Motor neuron (in vitro differentiated cells): ENCODE data around the gene EGR4. TPM values are rescaled to one million over a fixed set of nuclear protein-coding genes. Genes with fewer than 3 reads are reported as not detected.
"Not testable (repeated sequence)": the region's sequence is repeated elsewhere in the genome, so short reads cannot be mapped to it uniquely, and the experiment has no call there.

ENCODE experiments used
- ATAC-seq, 8 experiments: fragments of 200-7000 bp; cut with Tn5 transposase; replicated peaks in 6 of 8; 2 replicates each; pipeline ENCODE4 v1.8.0; 2021; ENCODE audit warnings: mild to moderate bottlenecking in 8 of 8, moderate library complexity in 8 of 8
- H3K27ac ChIP-seq, 2 donors: fragments of 250-450 bp; sonication (Bioruptor Pico); 2 replicates each; pipeline ENCODE4 v1.9.0; 2021; ENCODE audit warnings: antibody characterized with exemption in 2 of 2, mild to moderate bottlenecking in 2 of 2, moderate library complexity in 1 of 2
- H3K4me1 ChIP-seq, 2 donors: fragments of 250-450 bp; sonication (Bioruptor Pico); replicated peaks in 1 of 2; 2 replicates each; pipeline ENCODE4 v1.6.1; 2021; ENCODE audit warnings: antibody characterized with exemption in 2 of 2, mild to moderate bottlenecking in 2 of 2, moderate library complexity in 1 of 2
- H3K4me3 ChIP-seq, 5 donors: fragments of 250-450 bp; sonication (Bioruptor Pico); 2 replicates each; pipeline ENCODE4 v1.9.0; 2021; ENCODE audit warnings: antibody characterized with exemption in 5 of 5, mild to moderate bottlenecking in 5 of 5, moderate library complexity in 4 of 5
- WGBS, 10 experiments: fragments of 450-650 bp; shearing (Covaris generic); methylation state at CpG; one replicate each; pipeline ENCODE4 v1.0.0; 2022; 5-methylcytosine and 5-hydroxymethylcytosine counted together
- in situ Hi-C, 9 experiments: fragments of 400-800 bp; cut with MboI; loops; one replicate each; pipeline ENCODE4 v1.15.0; 2021; ENCODE audit warnings: low sequenced_read_pairs in 9 of 9, low pct_unique_long_range_greater_than_20kb in 2 of 9; ENCODE audit not compliant: unreplicated experiment in 9 of 9
- total RNA-seq, 8 experiments: library from RNA; unstranded; fragments of 300-600 nt; gene quantifications; 2 replicates each; pipeline versions ENCODE4 v1.2.3 to v1.2.4, GENCODE V29; 2022

EGR4 gene
- total RNA-seq, 8 experiments from 2014 or later: 0.09 to 0.47 (median 0.24) TPM; not detected in 4

DNA sequence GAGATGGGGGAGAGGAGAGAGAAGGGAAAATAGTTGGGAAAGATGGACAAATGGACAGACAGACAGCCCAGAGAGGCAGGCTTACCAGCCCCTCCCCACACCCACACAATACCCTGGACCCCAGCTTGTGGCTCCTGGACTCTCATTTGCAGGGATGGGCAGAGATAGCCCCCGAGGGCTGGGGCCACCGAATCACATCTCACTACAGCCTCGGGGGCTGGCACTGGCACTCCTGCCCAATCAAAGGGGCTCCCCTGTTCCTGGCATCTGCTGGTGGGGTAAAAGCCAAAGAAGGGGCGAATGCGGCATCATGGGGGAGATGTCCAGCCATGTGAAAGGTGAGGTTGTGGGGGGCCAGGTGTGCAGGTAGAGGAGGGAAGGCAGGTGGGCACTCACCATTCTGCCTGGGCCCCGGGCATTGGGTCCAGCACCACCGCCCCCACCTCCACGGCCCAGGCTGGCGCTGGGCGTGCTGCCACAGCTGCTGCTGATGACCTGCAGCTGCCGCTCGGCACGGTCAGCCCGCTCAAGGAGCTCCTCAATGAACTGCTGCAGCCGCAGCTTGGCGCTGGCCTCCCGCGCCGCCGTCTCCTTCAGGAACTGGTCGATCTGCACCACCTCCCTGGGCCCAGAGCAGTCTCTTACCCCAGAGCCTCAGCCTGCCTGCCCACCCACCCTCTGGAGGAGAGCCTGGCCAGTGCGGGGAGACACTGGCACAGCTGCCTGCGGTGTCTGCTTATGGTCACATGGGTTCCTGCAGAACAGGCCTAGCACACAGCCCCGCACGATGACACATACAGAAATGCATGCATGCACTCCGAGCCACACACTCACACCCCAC, 27.1 kb downstream of the EGR4 start:
- in situ Hi-C loops: no loop called here
- peaks cover 0 to 4% of the 10 kb centered on the region in 2 donors for H3K4me1 ChIP-seq
- H3K27ac ChIP-seq: no peak overlapping the region
- H3K4me3 ChIP-seq: no peak overlapping the region
- ATAC-seq: peak; percentile 29 to 97 (median 92)
- WGBS, 10 experiments: 80 to 97% methylated on average over 1 to 10 of the region's 26 CpGs; no CpG with 5 or more reads in 8 of the 10 experiments

DNA sequence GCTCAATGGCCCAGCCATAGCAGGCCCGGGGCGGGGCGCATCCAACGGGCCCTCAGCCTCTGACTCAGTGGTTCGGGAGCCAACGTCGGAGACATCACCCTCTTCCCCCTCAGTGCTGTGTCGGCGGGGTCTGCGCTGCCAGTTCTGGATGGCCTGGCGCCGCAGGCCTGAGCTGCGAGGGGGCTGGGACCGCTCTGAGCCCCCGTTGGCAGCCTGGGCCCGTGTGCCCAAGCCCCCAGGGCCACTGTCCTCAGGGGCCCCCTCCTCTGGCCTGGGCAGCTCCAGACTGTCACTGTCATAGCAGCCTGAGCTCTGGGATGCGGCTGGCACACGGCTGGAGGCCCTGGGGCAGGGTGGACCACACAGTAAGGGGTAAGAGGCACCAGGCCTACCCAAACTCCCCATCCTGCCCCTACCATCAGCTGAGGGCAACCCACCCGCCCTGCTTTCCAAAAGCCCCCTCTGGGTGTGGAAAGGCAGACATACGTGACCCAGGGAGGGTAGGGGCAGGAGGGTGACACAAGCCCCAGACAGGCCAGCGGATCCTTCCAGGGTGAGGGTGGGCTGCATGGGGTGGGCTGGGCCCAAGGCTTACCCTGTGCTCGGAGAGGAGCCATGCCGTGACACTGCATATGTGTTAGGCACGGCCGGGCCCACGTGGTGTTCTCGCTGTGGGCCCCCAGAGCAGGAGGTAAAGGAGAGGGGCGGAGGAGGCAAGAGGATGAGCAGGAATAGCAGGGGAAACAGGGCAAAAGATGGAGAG, 27.9 kb downstream of the EGR4 start:
- in situ Hi-C loops: no loop called here
- Histone ChIP-seq H3K4me1 (peaks cover 0 to 4% of the 10 kb centered on the region in 2 donors), H3K4me3 (no peak overlapping the region), H3K27ac (no peak overlapping the region)
- WGBS, 10 experiments: 92 to 95% (median 94%) methylated on average over 4 to 7 of the region's 28 CpGs; no CpG with 5 or more reads in 7 of the 10 experiments
- no peak for ATAC-seq

DNA sequence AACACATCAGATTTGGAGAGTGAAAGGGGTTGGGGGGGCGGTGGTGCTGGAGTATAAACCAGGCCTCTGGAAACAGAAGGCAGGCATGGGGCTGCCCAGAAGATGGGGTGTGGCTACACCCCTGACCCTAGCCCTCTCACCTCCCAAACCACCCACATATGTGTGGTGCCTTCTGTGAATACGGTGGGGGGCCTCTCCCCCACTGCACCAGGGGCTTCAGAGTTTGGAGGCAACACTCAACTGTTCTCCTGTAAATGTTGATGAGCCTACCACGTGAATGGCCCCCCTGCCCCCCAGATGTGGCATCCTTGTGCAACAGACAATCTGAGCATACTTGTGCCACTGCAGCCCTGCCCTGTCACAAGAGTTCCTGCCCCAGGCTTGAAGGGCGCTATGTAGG, 28.6 kb downstream of the EGR4 start:
- ATAC-seq: no peak
- Histone ChIP-seq H3K4me3 (no peak overlapping the region), H3K4me1 (peaks cover 0 to 3% of the 10 kb centered on the region in 2 donors), H3K27ac (no peak overlapping the region)
- no CpG with 5 or more reads among the region's 4 CpGs for WGBS, 10 experiments
- in situ Hi-C loops: no loop called here

DNA sequence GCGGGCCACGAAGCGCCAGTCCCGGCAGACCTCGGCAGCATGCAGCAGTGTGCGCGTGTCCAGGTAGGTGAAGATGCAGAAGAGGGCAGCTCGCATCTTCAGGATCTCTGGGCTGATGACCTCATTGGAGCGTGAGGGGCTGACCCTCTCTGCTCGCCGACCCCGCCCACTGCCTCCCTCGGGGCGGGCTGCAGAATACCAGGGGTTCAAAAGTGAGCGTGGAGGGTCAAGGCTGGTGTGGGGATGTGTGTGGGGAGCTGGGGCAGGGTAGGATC, 29.1 kb downstream of the EGR4 start:
- Histone ChIP-seq H3K4me1 (peaks cover 0 to 1% of the 10 kb centered on the region in 2 donors), H3K27ac (no peak overlapping the region), H3K4me3 (no peak overlapping the region)
- ATAC-seq: no peak
- 91 to 100% (median 97%) methylated on average over 1 to 8 of the region's 15 CpGs; no CpG with 5 or more reads in 7 of the 10 experiments for WGBS, 10 experiments
- in situ Hi-C loops: no loop called here

DNA sequence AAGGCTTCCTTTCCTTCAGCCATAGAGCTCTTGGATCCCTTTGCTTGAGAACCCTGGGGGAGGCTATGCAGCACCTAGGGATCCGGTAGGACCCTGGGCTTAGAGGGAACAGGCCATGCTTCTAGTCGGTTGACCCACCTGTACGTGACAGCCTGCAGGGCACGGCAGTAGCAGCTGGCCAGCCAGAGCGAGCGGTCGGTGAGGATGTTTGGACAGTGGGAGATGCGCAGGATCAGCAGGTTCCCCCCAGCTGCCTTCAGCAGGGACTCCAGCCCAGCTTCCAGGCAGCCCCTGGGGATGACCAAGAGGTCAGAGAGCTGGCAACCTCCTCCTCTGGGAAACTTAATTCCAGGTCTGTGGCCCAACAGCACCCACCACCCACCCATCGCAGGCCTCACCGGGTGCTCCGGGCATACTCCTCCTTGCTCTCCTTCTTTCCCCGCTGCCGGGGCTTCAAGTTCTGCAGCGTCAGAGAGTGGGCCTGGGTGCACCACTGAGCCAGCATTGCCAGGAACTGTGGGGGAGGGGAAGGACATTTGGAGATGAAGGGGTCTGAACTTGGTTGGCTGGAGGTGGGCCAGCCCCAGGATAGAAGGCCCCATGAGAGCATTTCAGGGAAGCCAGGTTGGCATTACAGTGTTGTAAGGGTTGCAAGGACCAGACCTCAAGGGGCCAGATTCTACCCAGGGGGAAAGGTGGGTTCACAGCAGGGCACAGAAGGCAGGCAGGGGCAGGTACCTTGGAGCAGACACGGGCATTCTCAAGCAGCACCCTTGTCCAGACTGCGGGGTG, 29.6 kb downstream of the EGR4 start:
- 86 to 100% (median 92%) methylated on average over 1 to 11 of the region's 16 CpGs; no CpG with 5 or more reads in 4 of the 10 experiments for WGBS, 10 experiments
- no peak overlapping the region for H3K27ac ChIP-seq
- no peaks in the 10 kb centered on the region for H3K4me1 ChIP-seq
- H3K4me3 ChIP-seq: no peak overlapping the region
- in situ Hi-C loops: no loop called here
- ATAC-seq: no peak

DNA sequence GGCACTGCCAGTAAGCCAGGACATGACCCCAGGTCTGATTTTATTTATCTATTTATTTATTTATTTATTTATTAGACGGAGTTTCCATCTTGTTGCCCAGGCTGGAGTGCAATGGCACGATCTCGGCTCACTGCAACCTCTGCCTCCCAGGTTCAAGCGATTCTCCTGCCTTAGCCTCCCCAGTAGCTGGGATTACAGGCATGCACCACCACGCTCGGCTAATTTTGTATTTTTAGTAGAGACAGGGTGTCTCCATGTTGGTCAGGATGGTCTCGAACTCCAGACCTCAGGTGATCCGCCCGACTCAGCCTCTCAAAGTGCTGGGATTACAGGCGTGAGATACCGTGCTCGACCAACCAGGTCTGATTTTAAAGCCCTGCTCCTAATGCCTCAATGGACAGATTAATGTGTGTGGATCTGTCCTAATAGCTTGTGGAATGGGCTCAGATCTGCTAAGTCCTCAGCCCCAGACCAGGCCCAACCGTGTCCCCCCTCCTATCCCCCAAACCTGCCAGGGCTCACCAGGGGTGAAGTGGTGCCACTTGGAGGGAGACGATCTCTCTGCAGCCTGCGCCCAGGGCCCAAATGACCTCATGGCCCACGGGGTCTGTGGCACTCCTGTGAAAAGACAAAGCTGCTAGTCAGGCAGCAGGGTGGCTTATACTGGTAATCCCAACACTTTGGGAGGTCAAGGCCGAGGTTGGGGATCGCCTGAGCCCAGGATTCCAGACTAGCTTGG, 30.5 kb downstream of the EGR4 start:
- WGBS, 10 experiments: 53 to 100% (median 88%) methylated on average over 1 to 12 of the region's 18 CpGs; no CpG with 5 or more reads in 2 of the 10 experiments
- H3K27ac ChIP-seq, H3K4me1 ChIP-seq, ATAC-seq, H3K4me3 ChIP-seq, in situ Hi-C loops: not testable (repeated sequence)

DNA sequence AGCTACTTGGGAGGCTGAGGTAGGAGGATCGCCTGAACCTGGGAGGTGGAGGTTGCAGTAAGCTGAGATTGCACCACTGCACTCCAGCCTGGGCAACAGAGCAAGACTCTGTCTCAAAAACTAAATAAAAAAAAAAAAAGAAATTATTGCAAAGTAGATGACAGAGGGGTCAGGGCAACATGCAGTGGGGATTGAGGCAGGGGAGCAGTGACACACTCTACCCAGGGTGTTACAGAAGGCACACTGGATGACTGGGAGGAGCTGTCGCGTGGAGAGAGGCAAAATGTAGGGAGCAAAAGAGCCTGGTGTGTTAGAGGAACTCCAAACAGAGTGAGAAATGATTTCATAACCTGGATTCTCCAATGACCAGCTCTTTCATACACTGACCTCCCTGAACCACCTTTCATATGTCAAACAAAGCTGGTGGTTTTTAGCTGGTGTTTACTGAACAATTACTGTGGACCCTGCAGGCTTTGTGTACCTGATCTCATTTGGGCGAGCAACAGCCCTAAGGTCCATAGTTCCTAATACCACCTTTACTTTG, 31.2 kb downstream of the EGR4 start:
- in situ Hi-C loops: no loop called here
- 66 to 100% (median 91%) methylated on average over 1 to 4 of the region's 4 CpGs; no CpG with 5 or more reads in 2 of the 10 experiments for WGBS, 10 experiments
- Histone ChIP-seq H3K27ac (no peak overlapping the region), H3K4me3 (no peak overlapping the region), H3K4me1 (no peaks in the 10 kb centered on the region)
- ATAC-seq: no peak

DNA sequence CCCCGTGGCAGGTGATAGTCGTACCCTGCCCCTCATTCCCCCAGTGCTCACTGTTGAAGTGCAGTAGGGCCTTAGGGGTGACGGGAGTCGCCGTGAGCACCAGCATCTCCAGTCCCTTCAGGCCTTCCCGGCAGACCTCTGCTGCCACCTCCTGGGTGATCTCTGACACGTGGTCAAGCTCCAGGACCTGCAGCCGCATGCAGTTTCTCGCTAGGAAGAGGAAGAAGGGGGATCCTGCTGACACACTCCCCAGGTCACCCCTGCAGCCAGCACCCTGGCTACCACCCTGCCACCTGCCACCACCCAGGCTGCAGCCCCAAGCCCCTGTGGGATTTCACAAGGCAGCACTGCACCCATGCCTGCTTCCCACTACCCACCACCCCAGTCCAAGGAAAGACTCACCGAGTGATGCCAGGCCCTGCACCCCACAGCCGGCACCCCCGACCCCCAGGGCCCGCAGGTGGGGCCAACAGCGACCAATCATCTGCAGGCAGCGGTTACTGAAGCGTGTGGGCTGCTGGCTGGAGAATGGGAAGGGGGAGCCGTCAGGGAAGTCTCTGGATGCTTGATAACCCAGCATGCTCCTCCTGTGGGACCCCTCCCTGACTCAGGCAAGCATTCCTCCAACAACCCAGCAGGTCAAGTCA, 32.9 kb downstream of the EGR4 start:
- Histone ChIP-seq H3K4me3 (no peak overlapping the region), H3K4me1 (no peaks in the 10 kb centered on the region), H3K27ac (no peak overlapping the region)
- WGBS, 10 experiments: 0 to 80% (median 60%) methylated on average over 1 to 5 of the region's 17 CpGs; no CpG with 5 or more reads in 5 of the 10 experiments
- ATAC-seq: peak; percentile 55 to 85 (median 74)
- in situ Hi-C loops: no loop called here

DNA sequence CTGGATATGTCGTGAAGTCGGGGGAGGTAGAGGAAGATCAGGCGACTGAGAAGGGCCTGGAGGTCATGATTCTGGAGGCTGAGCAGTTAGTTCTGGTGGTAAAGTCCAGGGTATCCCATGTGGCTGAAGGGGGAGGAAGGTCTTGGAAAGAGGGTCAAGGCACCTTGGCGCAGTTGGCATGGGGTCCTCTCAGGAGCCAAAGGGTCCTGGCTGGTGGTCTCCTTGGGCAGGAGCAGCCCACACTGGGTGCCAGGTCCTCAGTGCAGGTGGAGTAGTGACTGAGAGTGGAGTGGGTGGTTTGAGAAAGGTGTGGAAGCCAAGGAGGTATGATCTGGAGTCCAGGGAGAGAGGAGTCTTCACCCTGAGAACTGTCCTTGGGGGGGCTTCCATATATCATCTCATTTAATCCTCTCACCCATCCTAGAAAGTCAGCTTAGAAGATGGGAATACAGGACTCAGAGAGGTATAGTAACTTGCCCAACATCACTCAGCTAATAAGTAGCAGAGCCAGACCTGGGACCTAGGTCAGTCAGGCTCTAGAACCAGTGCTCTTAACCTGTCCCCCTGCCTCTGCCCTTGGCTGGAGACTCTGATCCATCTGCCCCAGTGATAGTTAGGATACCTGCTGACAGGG, 33.5 kb downstream of the EGR4 start:
- H3K4me1 ChIP-seq: no peaks in the 10 kb centered on the region
- WGBS, 10 experiments: 100% methylated on average over 1 to 3 of the region's 4 CpGs; no CpG with 5 or more reads in 7 of the 10 experiments
- in situ Hi-C loops: no loop called here
- no peak overlapping the region for H3K4me3 ChIP-seq
- ATAC-seq: peak in 2 of 8 experiments; percentile 7 to 14
- no peak overlapping the region for H3K27ac ChIP-seq

DNA sequence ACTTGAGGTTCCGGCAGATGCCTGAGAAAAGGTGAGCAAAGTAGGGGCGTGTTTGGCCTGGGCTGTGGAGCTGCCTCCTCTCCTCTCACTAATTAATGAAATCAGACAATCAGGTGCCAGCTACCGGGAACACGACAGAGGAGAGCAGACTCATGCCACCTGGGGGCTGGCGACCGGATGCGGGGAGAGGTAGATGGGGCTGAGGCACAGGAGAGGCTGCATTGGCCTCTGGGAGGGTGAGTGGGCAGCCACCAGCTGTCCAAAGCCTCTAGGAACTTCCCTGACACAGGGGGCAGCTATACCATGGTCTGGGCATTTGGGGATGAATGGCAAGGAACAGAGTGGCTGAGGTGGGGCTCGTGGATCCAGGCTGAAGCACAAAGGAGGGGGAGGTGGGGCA, 34.1 kb downstream of the EGR4 start:
- Histone ChIP-seq H3K27ac (no peak overlapping the region), H3K4me3 (no peak overlapping the region), H3K4me1 (no peaks in the 10 kb centered on the region)
- no peak for ATAC-seq
- 88 to 100% methylated on average over 1 to 4 of the region's 8 CpGs; no CpG with 5 or more reads in 8 of the 10 experiments for WGBS, 10 experiments
- in situ Hi-C loops: no loop called here

DNA sequence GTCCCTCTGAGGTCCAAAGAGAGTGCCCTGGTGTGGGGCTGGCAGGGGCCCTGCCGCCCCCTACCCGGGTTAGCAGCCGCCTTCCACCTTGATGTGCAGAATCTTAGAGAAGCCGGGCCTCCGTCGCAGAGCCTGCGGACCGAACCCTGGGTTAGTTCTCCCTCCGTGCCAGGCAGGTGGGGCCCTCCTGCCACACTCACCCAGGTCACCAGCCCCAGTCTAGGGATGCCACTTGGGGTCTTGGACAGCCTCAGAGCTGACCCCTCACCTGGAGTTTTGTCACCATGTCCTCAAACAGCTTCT, 34.5 kb downstream of the EGR4 start:
- Histone ChIP-seq H3K27ac (no peak overlapping the region), H3K4me3 (no peak overlapping the region), H3K4me1 (no peaks in the 10 kb centered on the region)
- in situ Hi-C loops: no loop called here
- ATAC-seq: no peak
- WGBS, 10 experiments: 96 to 100% methylated on average over 3 to 5 of the region's 9 CpGs; no CpG with 5 or more reads in 8 of the 10 experiments
